HUES6 (cell line): ENCODE results near the gene MEP1B.
"Not testable (repeated sequence)": the region's sequence is repeated elsewhere in the genome, so short reads cannot be mapped to it uniquely, and the experiment has no call there.

Experiments
- H3K27ac ChIP-seq: 2 replicates; pipeline ENCODE4 v1.7.0; 2013; ENCODE audit warnings: low read depth, mild to moderate bottlenecking, low read length, inconsistent platforms
- H3K27me3 ChIP-seq: 2 replicates; pipeline ENCODE4 v1.6.1; 2013; ENCODE audit warnings: low read length; ENCODE audit not compliant: control insufficient read depth, insufficient read depth
- H3K36me3 ChIP-seq: 2 replicates; pipeline ENCODE4 v1.6.1; 2013; ENCODE audit warnings: low read length; ENCODE audit not compliant: control insufficient read depth, insufficient read depth
- H3K4me1 ChIP-seq: 2 replicates; pipeline ENCODE4 v1.6.1; 2013; ENCODE audit warnings: low read length; ENCODE audit not compliant: control insufficient read depth, insufficient read depth
- H3K4me3 ChIP-seq: 2 replicates; pipeline ENCODE4 v1.5.1; 2013; ENCODE audit warnings: low read depth, low read length
- H3K9ac ChIP-seq: one replicate; pipeline ENCODE4 v1.6.1; 2013; ENCODE audit warnings: mild to moderate bottlenecking, low read length
- H3K9me3 ChIP-seq: 2 replicates; pipeline ENCODE4 v1.6.1; 2013; ENCODE audit warnings: low read depth, low read length; ENCODE audit not compliant: control insufficient read depth, insufficient read depth

MEP1B gene

DNA sequence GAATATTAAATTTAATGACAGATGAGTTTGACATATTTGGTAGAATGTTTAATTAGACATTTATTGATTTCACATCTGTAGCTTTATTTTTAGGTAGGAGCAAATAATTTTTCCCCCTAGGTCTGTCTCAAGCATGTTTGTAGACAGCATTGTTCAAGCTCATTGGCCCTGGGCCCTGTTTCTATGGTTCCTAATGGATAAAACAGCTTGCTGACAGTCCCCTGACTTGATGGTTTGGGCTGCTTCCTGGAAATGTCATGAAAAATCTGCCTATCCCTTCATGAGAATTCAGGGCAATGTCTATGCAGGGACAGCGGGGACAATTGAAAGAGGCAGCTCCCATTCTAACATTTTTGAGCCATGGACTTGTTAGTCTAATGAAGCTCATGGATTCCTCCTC is 14.6 kb upstream of the MEP1B start:
- Histone ChIP-seq H3K4me1 (no peaks in the 10 kb centered on the region), H3K36me3 (no peaks in the 10 kb centered on the region), H3K9me3 (no peaks in the 10 kb centered on the region), H3K9ac (no peak overlapping the region), H3K27me3 (no peaks in the 10 kb centered on the region), H3K4me3 (no peak overlapping the region), H3K27ac (no peak overlapping the region)

DNA sequence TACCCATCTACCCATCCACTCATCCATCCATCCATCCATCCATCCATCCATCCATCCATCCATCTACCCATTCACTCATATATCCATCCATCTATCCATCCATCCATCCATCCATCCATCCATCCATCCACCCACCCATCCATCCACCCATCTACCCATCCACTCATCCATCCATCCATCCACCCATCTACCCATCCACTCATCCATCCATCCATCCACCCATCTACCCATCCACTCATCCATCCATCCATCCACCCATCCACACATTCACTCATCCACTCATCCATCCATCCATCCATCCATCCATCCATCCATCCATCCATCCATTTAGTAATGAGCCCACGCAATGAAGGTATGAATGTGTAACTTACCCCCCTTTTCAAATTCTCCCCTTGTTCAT is 13.1 kb upstream of the MEP1B start:
- not testable (repeated sequence) for H3K9me3 ChIP-seq, H3K9ac ChIP-seq, H3K36me3 ChIP-seq, H3K27me3 ChIP-seq, H3K4me3 ChIP-seq, H3K4me1 ChIP-seq, H3K27ac ChIP-seq

DNA sequence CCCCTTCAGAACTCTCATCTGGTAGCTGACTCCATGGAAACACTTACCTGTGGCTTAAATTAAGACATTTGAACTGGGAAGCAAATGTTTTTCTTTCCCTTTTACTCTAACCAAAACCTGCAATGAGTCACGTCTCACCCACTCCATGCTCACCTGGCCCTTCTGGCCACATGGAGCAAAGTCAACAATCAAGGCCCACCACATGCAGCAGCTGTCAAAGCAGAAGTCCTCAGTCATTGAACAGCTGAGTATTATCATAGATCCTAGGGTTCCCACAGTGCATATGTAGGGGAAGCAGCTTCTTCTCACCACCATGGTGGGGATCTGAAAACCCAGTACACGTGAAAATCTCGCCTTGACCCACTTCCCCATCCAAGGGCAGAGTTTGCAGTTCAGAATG is 12.3 kb upstream of the MEP1B start:
- no peak overlapping the region for H3K27ac ChIP-seq
- H3K4me1 ChIP-seq, result no peaks in the 10 kb centered on the region
- H3K4me3 ChIP-seq, result no peak overlapping the region

DNA sequence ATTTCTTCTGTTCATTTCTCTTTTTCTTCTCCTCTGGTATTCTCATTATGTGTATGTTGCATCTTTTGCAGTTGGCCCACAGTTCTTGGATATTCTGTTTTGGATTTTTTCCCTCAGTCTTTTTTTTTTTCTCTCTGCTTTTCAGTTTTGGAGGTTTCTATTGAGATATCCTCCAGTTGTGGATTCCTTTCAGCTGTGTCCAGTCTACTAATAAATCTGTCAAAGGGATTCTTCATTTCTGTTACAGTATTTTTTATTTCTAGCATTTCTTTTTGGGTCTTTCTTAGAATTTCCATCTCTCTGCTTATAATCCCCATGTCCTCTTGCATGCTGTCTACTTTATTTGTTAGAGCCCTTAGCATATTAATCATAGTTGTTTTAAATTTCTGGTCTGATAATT is 6.3 kb upstream of the MEP1B start:
- no peaks in the 10 kb centered on the region for H3K27me3 ChIP-seq
- H3K36me3 ChIP-seq, result no peaks in the 10 kb centered on the region
- no peak overlapping the region for H3K27ac ChIP-seq
- H3K4me3 ChIP-seq, result no peak overlapping the region
- no peaks in the 10 kb centered on the region for H3K4me1 ChIP-seq
- no peak overlapping the region for H3K9ac ChIP-seq
- no peaks in the 10 kb centered on the region for H3K9me3 ChIP-seq

More for the DNA sequence above, 12.3 kb upstream of the MEP1B start:
- Histone ChIP-seq H3K9me3 (no peaks in the 10 kb centered on the region), H3K27me3 (no peaks in the 10 kb centered on the region), H3K36me3 (no peaks in the 10 kb centered on the region), H3K9ac (no peak overlapping the region)

DNA sequence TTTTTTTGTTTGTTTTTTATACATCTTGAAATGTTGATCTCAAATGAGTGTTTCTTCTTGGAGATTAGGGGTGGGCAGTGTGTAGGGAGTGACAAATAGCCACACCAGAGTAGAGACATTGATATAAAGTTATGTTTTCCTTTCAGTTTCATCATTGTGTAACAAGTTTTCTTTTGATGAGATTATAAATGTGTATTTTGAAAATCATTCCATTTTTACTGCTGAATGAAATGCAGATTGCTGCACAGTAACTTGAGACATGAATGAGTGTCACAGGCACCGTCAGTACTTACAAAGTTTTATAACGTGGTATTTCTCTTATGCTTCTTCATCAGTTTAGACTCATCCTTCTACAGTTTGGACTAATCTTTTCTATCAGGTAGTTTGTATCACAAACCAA is 370 bp downstream of the MEP1B start:
- Histone ChIP-seq H3K36me3 (no peaks in the 10 kb centered on the region), H3K27me3 (no peaks in the 10 kb centered on the region), H3K27ac (no peak overlapping the region), H3K4me1 (no peaks in the 10 kb centered on the region), H3K4me3 (no peak overlapping the region), H3K9ac (no peak overlapping the region), H3K9me3 (no peaks in the 10 kb centered on the region)

DNA sequence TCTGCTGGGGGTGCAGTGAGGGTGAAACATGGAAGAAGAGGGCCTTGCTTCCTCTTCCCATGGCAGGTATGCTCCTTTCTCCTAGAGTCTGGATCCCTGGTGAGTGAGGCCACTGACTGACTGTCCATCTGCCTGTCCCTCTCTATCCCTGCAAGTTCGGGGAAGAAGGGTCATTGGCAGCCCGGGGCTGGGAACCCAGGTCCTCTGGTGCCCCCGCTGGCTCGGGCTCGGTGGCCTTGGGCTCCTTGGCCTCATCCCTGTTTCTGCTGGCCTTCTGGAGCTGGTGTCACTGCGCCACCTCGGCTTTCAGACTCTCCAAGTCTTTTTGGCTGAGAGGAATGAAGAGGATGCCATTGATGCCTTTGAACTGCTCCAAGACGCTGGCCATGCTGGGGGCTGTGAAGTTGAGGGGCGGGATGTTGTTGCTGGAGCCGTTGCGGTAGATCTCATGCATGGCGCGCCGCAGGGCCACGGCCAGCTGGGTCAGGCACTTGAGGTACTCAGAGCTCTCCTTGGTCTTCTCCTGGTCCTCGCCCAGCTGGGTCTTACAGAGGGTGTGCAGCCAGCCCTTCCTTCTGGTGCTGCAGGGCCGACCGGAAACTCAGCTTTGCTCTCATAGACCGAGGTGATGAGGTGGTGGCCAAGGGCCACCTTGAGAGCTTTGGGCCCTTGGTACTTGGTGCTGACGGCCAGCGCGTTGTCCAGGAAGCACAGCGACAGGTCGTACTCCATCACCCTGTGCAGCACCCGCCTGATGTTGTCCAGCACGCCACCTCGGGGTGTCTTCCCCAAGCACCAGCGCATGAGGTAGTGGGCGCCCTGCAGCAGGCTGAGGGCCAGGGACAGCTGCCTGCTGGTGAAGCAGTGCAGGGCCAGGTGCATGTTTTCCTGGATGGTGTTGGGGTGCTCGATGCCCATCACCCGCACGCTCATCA is 6.3 kb downstream of the MEP1B start:
- Histone ChIP-seq H3K4me1 (no peaks in the 10 kb centered on the region), H3K9ac (no peak overlapping the region), H3K27me3 (no peaks in the 10 kb centered on the region), H3K27ac (no peak overlapping the region), H3K9me3 (no peaks in the 10 kb centered on the region), H3K4me3 (no peak overlapping the region), H3K36me3 (no peaks in the 10 kb centered on the region)

DNA sequence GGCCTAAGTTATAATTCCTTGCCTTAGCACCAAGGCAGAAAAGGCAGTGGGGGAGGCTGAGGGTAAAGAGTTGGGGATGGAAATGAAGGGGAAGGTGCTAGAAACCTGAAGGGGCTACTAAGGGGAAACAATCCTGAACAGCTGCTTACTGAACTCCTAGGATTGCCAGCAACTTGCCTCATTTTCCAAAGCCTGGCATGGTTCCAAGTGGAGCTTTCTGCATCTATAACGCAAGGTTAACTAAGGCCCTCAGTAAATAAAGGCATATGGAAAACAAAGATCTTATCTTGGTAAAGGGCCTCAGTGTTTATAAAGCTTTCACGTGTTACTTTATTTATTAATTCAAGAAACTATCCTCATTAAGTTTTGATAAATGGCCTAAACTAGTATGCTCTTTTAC is 10.9 kb downstream of the MEP1B start:
- H3K4me3 ChIP-seq, result no peak overlapping the region
- H3K9ac ChIP-seq, result no peak overlapping the region
- H3K27ac ChIP-seq, result no peak overlapping the region
- no peaks in the 10 kb centered on the region for H3K36me3 ChIP-seq
- H3K4me1 ChIP-seq, result no peaks in the 10 kb centered on the region
- H3K27me3 ChIP-seq, result no peaks in the 10 kb centered on the region
- H3K9me3 ChIP-seq, result no peaks in the 10 kb centered on the region; the same call in 1 of the 2 replicates

DNA sequence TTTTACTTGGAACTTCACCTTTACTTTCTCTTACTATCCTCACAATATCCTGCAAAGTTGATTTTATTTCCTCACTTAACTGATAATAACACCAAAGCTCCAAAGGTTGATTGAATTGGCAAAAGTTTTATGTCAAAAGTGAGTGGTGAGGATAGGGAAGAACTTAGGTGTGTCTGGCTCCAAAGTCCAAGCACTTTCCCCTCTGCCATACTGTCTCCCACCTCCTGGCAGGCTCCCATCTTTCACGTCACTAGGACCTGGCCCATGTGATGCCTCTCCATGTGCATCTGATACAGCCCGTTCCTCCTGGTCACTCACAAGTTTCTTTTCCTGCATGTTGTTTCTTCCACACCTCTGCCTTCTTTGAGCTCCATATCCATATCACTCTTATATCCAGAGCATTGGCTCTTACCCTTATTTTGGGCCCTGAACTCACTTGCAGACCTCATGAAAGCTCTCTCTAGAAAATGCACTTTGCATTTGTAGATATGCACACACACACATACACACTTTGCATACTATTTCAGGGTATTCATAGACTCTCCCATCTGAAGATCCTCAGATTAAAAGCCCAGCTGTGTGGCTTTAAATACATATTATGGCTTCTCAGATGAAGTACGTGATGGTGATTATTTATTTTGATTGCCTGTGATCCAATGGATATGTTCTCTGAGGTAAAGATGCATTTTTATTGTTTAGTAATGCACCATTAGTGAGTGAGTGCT is 12.3 kb downstream of the MEP1B start:
- no peak overlapping the region for H3K9ac ChIP-seq
- H3K4me1 ChIP-seq, result no peaks in the 10 kb centered on the region
- no peaks in the 10 kb centered on the region for H3K36me3 ChIP-seq
- H3K4me3 ChIP-seq, result no peak overlapping the region
- no peaks in the 10 kb centered on the region; the same call in 1 of the 2 replicates for H3K9me3 ChIP-seq
- H3K27me3 ChIP-seq, result no peaks in the 10 kb centered on the region
- H3K27ac ChIP-seq, result no peak overlapping the region

DNA sequence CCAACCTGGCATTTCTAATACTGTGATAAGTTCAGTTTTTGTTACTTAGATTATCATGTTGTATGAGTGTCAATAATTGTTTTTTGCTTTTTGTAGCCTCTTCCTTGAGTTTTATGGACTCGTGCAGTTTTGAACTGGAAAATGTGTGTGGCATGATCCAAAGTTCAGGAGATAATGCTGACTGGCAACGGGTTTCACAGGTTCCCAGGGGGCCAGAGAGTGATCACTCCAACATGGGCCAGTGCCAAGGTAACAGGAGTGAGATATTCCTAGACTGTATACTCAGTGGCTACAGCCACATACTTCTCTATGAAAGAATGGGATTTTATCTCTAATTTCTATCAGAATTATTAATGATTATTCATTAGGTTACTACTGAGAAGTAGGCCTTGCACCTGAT is 18.2 kb downstream of the MEP1B start:
- no peak overlapping the region for H3K27ac ChIP-seq
- no peaks in the 10 kb centered on the region for H3K4me1 ChIP-seq
- H3K4me3 ChIP-seq, result no peak overlapping the region
- no peaks in the 10 kb centered on the region for H3K27me3 ChIP-seq
- H3K9ac ChIP-seq, result no peak overlapping the region
- no peaks in the 10 kb centered on the region for H3K36me3 ChIP-seq
- H3K9me3 ChIP-seq, result no peaks in the 10 kb centered on the region; the same call in 1 of the 2 replicates

DNA sequence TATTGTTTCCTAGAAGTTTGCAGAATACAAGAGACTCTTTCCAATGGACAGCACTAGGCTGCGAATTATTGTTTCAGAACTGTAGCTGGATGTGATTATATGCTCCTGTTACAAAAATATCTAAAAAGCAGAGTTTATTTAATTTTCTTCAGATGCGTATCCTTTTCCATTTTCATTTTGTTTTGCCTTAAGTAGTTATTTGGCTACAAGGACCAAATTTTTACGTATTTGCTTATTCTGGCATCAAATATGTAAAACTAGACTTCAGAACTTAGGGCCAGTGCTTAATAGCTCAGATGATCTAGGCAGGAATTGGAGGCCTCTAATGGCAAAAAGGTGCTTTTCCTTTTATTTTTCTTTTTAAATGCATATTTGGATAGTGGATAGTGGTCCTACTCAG is 18.7 kb downstream of the MEP1B start:
- Histone ChIP-seq H3K4me1 (no peaks in the 10 kb centered on the region), H3K4me3 (no peak overlapping the region), H3K27ac (no peak overlapping the region), H3K9ac (no peak overlapping the region), H3K36me3 (no peaks in the 10 kb centered on the region), H3K27me3 (no peaks in the 10 kb centered on the region), H3K9me3 (no peaks in the 10 kb centered on the region; the same call in 1 of the 2 replicates)
